ENCODE results near the gene INVS.

Gene INVS

DNA sequence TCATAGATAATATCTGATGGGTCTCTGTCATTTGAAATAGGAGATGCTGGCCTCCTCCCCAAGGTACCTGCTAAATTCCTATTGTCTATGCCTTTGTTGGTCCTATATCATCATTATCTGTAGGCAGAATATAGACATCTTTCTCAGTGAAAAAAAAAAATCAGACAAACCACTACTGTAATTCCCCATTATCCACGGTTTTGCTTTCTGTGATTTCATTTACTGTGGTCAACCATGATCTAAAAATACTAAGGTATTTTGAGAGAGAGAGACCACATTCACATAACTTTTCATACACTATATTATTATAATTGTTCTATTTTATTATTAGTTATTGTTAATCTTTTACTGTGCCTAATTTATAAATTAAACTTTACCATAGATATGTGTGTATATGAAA is 122.5 kb downstream of the INVS start (continued):
- TF ChIP-seq, protein P1, sequence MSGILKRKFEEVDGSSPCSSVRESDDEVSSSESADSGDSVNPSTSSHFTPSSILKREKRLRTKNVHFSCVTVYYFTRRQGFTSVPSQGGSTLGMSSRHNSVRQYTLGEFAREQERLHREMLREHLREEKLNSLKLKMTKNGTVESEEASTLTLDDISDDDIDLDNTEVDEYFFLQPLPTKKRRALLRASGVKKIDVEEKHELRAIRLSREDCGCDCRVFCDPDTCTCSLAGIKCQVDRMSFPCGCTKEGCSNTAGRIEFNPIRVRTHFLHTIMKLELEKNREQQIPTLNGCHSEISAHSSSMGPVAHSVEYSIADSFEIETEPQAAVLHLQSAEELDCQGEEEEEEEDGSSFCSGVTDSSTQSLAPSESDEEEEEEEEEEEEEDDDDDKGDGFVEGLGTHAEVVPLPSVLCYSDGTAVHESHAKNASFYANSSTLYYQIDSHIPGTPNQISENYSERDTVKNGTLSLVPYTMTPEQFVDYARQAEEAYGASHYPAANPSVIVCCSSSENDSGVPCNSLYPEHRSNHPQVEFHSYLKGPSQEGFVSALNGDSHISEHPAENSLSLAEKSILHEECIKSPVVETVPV (CRISPR knock-in tag; IDR thresholded peaks at IDR 0.05), result no peak
- TF ChIP-seq ZFP3 (CRISPR knock-in tag; IDR thresholded peaks at IDR 0.05) (no peak), BACH2 (CRISPR knock-in tag; IDR thresholded peaks at IDR 0.05; ENCODE audit: borderline replicate concordance) (no peak), ZFP30 (CRISPR knock-in tag; IDR thresholded peaks at IDR 0.05) (no peak), SNAI2 (CRISPR knock-in tag; IDR thresholded peaks at IDR 0.05) (no peak), ISL1 (CRISPR knock-in tag; IDR thresholded peaks at IDR 0.05) (no peak)
- TF ChIP-seq, protein P2, sequence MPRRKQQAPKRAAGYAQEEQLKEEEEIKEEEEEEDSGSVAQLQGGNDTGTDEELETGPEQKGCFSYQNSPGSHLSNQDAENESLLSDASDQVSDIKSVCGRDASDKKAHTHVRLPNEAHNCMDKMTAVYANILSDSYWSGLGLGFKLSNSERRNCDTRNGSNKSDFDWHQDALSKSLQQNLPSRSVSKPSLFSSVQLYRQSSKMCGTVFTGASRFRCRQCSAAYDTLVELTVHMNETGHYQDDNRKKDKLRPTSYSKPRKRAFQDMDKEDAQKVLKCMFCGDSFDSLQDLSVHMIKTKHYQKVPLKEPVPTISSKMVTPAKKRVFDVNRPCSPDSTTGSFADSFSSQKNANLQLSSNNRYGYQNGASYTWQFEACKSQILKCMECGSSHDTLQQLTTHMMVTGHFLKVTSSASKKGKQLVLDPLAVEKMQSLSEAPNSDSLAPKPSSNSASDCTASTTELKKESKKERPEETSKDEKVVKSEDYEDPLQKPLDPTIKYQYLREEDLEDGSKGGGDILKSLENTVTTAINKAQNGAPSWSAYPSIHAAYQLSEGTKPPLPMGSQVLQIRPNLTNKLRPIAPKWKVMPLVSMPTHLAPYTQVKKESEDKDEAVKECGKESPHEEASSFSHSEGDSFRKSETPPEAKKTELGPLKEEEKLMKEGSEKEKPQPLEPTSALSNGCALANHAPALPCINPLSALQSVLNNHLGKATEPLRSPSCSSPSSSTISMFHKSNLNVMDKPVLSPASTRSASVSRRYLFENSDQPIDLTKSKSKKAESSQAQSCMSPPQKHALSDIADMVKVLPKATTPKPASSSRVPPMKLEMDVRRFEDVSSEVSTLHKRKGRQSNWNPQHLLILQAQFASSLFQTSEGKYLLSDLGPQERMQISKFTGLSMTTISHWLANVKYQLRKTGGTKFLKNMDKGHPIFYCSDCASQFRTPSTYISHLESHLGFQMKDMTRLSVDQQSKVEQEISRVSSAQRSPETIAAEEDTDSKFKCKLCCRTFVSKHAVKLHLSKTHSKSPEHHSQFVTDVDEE (CRISPR knock-in tag; IDR thresholded peaks at IDR 0.05), result no peak

DNA sequence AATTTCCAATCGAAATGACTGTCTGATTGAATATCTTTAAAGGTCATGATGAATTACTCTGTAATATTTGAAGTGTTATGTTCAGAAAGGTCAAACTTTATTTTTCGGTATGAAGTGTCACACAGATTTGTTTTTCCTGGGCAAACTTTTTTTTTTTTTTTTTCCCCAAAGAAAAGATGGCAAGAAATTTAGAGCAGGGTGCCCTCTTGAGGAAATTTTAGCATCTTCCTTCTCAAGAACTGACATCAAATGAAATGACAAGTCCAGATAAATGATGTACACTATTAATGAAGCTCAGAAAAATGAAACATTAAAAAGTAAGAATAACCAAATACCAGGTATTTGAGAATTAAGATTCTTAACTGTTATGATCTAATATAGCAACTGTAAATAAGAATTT is 123.6 kb downstream of the INVS start:
- no peak for TF ChIP-seq PPARA (CRISPR knock-in tag; IDR thresholded peaks at IDR 0.05; ENCODE audit: borderline replicate concordance)
- TF ChIP-seq CSDC2 (CRISPR knock-in tag; IDR thresholded peaks at IDR 0.05), result no peak
- no peak; the same call in 2 of the 3 replicates for ATAC-seq

DNA sequence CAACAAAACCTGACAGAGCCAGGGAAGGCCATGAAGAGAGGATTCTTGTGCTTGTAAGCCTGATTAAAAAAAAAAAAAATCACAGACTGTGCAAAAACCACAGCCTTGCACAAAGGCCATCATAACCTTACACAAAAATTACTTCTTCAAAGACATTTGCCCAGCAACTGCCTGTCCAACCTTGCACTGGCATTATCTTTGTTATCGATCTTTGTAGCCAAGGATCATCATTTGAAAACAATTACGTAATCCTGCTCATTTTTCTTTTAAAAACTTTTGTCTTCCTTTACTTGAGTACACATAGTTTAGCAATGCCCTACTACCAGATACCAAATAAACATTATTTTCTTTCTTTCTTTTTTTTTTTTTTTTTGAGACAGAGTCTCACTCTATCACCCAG is 128.6 kb downstream of the INVS start:
- ATAC-seq, result no peak
- no peak for TF ChIP-seq TOX (CRISPR knock-in tag; IDR thresholded peaks at IDR 0.05; ENCODE audit: borderline replicate concordance)
- TF ChIP-seq ARNTL (CRISPR knock-in tag; IDR thresholded peaks at IDR 0.05; ENCODE audit: borderline replicate concordance, low read depth), result no peak
- no peak for TF ChIP-seq TCF4 (CRISPR knock-in tag; IDR thresholded peaks at IDR 0.05; ENCODE audit: borderline replicate concordance)

DNA sequence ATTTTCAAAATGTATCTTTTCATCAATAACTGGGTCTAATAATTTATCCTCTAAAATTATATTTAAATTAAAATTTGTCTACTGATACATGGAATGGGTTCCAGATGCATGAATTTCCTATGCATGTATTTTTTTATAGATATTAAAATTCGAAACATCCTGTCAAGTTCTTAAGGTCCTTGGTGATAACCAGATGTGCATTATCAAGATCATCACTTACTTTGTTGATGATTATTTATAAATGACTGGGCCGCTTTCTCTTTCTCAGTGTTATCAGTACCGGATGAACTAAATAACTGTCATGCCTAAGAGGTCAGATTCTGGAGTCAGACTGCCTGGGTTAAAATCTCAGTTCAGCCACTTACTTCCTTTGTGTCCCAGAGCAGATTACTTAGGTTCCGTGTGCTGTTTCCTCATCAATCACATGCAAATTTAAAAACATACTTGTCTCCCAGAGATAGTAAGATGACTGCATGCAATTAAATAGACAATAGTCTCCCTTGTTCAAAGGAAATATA is 129.4 kb downstream of the INVS start:
- TF ChIP-seq TCF4 (CRISPR knock-in tag; IDR thresholded peaks at IDR 0.05; ENCODE audit: borderline replicate concordance) (peak; percentile 77), ZNF8 (CRISPR knock-in tag; IDR thresholded peaks at IDR 0.05) (no peak)
- no peak for ATAC-seq

DNA sequence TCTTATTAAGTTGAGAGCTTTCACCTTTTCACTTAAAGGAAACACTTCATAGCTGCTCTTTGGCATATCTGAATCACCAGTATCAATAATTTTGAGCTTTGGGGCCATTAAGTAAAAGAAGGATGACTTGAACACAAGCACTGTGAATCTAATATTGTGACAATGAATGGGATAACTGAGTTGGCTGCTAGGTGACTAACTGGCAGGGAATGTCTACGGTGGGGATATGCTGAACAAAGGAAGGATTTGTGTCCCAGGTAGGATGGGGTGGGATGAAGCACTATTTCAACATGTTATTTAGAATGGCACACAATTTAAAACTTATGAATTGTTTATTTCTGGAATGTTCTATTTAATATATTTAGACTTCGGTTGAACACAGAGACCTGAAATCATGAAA is 130.1 kb downstream of the INVS start:
- no peak for ATAC-seq
- TF ChIP-seq TCF4 (CRISPR knock-in tag; IDR thresholded peaks at IDR 0.05; ENCODE audit: borderline replicate concordance) (no peak), RARB (CRISPR knock-in tag; IDR thresholded peaks at IDR 0.05) (no peak), BACH2 (CRISPR knock-in tag; IDR thresholded peaks at IDR 0.05; ENCODE audit: borderline replicate concordance) (no peak), PPARA (CRISPR knock-in tag; IDR thresholded peaks at IDR 0.05; ENCODE audit: borderline replicate concordance) (no peak), ZNF8 (CRISPR knock-in tag; IDR thresholded peaks at IDR 0.05) (no peak), ZFP3 (CRISPR knock-in tag; IDR thresholded peaks at IDR 0.05) (no peak), GLIS3 (CRISPR knock-in tag; IDR thresholded peaks at IDR 0.05) (no peak), ZFP30 (CRISPR knock-in tag; IDR thresholded peaks at IDR 0.05) (no peak), ZNF70 (CRISPR knock-in tag; IDR thresholded peaks at IDR 0.05) (no peak)
- TF ChIP-seq, protein P3, sequence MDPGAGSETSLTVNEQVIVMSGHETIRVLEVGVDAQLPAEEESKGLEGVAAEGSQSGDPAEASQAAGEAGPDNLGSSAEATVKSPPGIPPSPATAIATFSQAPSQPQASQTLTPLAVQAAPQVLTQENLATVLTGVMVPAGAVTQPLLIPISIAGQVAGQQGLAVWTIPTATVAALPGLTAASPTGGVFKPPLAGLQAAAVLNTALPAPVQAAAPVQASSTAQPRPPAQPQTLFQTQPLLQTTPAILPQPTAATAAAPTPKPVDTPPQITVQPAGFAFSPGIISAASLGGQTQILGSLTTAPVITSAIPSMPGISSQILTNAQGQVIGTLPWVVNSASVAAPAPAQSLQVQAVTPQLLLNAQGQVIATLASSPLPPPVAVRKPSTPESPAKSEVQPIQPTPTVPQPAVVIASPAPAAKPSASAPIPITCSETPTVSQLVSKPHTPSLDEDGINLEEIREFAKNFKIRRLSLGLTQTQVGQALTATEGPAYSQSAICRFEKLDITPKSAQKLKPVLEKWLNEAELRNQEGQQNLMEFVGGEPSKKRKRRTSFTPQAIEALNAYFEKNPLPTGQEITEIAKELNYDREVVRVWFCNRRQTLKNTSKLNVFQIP (CRISPR knock-in tag; IDR thresholded peaks at IDR 0.05; ENCODE audit: borderline replicate concordance, low read depth), result no peak
- TF ChIP-seq, protein P1 (CRISPR knock-in tag; IDR thresholded peaks at IDR 0.05), result no peak
- TF ChIP-seq, protein P4, sequence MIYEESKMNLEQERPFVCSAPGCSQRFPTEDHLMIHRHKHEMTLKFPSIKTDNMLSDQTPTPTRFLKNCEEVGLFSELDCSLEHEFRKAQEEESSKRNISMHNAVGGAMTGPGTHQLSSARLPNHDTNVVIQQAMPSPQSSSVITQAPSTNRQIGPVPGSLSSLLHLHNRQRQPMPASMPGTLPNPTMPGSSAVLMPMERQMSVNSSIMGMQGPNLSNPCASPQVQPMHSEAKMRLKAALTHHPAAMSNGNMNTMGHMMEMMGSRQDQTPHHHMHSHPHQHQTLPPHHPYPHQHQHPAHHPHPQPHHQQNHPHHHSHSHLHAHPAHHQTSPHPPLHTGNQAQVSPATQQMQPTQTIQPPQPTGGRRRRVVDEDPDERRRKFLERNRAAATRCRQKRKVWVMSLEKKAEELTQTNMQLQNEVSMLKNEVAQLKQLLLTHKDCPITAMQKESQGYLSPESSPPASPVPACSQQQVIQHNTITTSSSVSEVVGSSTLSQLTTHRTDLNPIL (CRISPR knock-in tag; IDR thresholded peaks at IDR 0.05; ENCODE audit: low read depth), result no peak
- TF ChIP-seq, protein P2 (CRISPR knock-in tag; IDR thresholded peaks at IDR 0.05), result no peak

Measured in SK-N-SH treated with all-trans-retinoic acid at 6 μM for 48 hours (cell line).